GM12878 (cell line): ENCODE measurements around the gene DPEP1.

ENCODE experiments used
- CTCF ChIP-seq, 3 experiments: IDR thresholded peaks in 2 of 3; conservative IDR thresholded peaks in 1 of 3; 2 replicates each; pipeline ENCODE4 v1.5.1; 2011; ENCODE audit warnings: low read depth in 3 of 3, low read length in 3 of 3, mild to moderate bottlenecking in 3 of 3, control low read depth in 2 of 3, moderate library complexity in 2 of 3, inconsistent platforms in 1 of 3, mixed read lengths in 1 of 3; ENCODE audit not compliant: control insufficient read depth in 2 of 3, insufficient read depth in 1 of 3; ENCODE audit errors: extremely low read depth in 1 of 3
- DPF2 ChIP-seq: fragments of 450-650 bp; IDR thresholded peaks from 2 replicates; pipeline ENCODE4 v1.6.1; 2017; ENCODE audit warnings: mild to moderate bottlenecking
- EGR1 ChIP-seq, 2 experiments: IDR thresholded peaks; 1 replicate in 1 of 2; 2 replicates in 1 of 2; pipeline ENCODE4 v1.6.1; 2011 to 2012; ENCODE audit warnings: low read depth in 2 of 2, low read length in 2 of 2, borderline replicate concordance in 1 of 2, mild to moderate bottlenecking in 1 of 2, moderate library complexity in 1 of 2
- GABPA ChIP-seq: IDR thresholded peaks from 2 replicates; pipeline ENCODE4 v1.6.1; 2014; ENCODE audit warnings: antibody characterized with exemption, low read depth, mild to moderate bottlenecking, inconsistent platforms
- PAX8 ChIP-seq: fragments of 450-650 bp; IDR thresholded peaks from 2 replicates; pipeline ENCODE4 v1.6.1; 2017; ENCODE audit warnings: mild to moderate bottlenecking, moderate library complexity
- RAD21 ChIP-seq: IDR thresholded peaks from 2 replicates; pipeline ENCODE4 v1.6.1; 2011; ENCODE audit warnings: mild to moderate bottlenecking, low read depth, low read length, moderate library complexity; ENCODE audit not compliant: insufficient read depth
- ZBED1 ChIP-seq: IDR thresholded peaks from 2 replicates; pipeline ENCODE4 v1.6.1; 2016; ENCODE audit warnings: borderline replicate concordance
- ZBTB33 ChIP-seq: fragments of 450-650 bp; IDR thresholded peaks from 2 replicates; pipeline ENCODE4 v1.6.1; 2017; ENCODE audit warnings: mild to moderate bottlenecking
- ZNF274 ChIP-seq: IDR thresholded peaks from one replicate; pipeline ENCODE4 v1.8.0; 2011; ENCODE audit not compliant: insufficient read length, insufficient read depth

GRCh38 chr16:89576153-89577054, 37.0 kb upstream of the DPEP1 start:
- TF ChIP-seq ZNF274 = no peak
- TF ChIP-seq EGR1 (IDR thresholded peaks at IDR 0.05; ENCODE audit: borderline replicate concordance in 1 of 2, low read depth in 2 of 2, low read length in 2 of 2) = no peak
- TF ChIP-seq RAD21 = no peak
- no peak for TF ChIP-seq PAX8
- no peak for TF ChIP-seq ZBTB33
- no peak for TF ChIP-seq CTCF (IDR thresholded peaks at IDR 0.05 in 2 of 3, conservative IDR thresholded peaks at IDR 0.05 in 1 of 3; ENCODE audit: control insufficient read depth in 2 of 3, extremely low read depth in 1 of 3, insufficient read depth in 1 of 3, low read depth in 3 of 3, low read length in 3 of 3)
- no peak for TF ChIP-seq DPF2
- TF ChIP-seq GABPA = no peak
- no peak for TF ChIP-seq ZBED1
